BJ (cell line): ENCODE data around the gene PCDHGA6. TPM values are rescaled to one million over a fixed set of nuclear protein-coding genes. Genes with fewer than 3 reads are reported as not detected.
"Not testable (repeated sequence)": the region's sequence is repeated elsewhere in the genome, so short reads cannot be mapped to it uniquely, and the experiment has no call there.

Experiments used
- CTCF ChIA-PET: fragments of 350-600 bp; formaldehyde crosslinking; extraction: SDS; loops from one replicate; lab custom pipeline; 2021; ENCODE audit warnings: antibody characterized with exemption, inconsistent platforms; lab: Yijun Ruan, JAX
- POLR2A ChIA-PET: fragments of 300-600 bp; sonication (Branson Sonifier 250); formaldehyde crosslinking; extraction: SDS; loops from one replicate; lab custom pipeline; 2021; ENCODE audit warnings: antibody characterized with exemption; lab: Charles Lee
- DNase-seq: peaks from one replicate; pipeline ENCODE4 v3.0.0-alpha.2; 2011; ENCODE audit warnings: low read depth
- H3K27me3 ChIP-seq: 2 replicates; pipeline ENCODE4 v1.6.0; 2011; ENCODE audit warnings: low read length; ENCODE audit not compliant: control insufficient read depth, insufficient read depth
- H3K36me3 ChIP-seq: 2 replicates; pipeline ENCODE4 v1.5.1; 2011; ENCODE audit warnings: low read length; ENCODE audit not compliant: control insufficient read depth, insufficient read depth
- H3K4me3 ChIP-seq: 2 replicates; pipeline ENCODE4 v1.5.1; 2011; ENCODE audit warnings: low read depth, mild to moderate bottlenecking, control low read depth, low read length
- CTCF ChIP-seq: IDR thresholded peaks from 2 replicates; pipeline ENCODE4 v1.5.1; 2011; ENCODE audit warnings: low read depth, mild to moderate bottlenecking, control low read depth, inconsistent platforms, low read length, moderate library complexity; ENCODE audit not compliant: insufficient read depth
- polyA plus RNA-seq: library from polyadenylated mRNA; depleted of rRNA; stranded (reverse); fragments of >200 nt; gene quantifications from 2 replicates; pipeline ENCODE4 v1.2.3, GENCODE V29; 2011

Gene PCDHGA6
- polyA plus RNA-seq, 1 experiment: 4.3 TPM

GRCh38 chr5:141413540-141414069 is 39.9 kb downstream of the PCDHGA6 start:
- no peaks in the 10 kb centered on the region for H3K36me3 ChIP-seq
- CTCF ChIA-PET: interaction anchor here (0.6 to 4.3 kb wide), 25 partner anchors 7 to 157 kb away, joined by 3 to 73 read pairs (median 5); partner anchors contain the start of genes PCDHGA1, PCDHGA11, PCDHGA2 and PCDHGA4
- no peak for DNase-seq
- no peaks in the 10 kb centered on the region for H3K27me3 ChIP-seq
- peak overlapping the region; percentile 33 for H3K4me3 ChIP-seq
- no peak for TF ChIP-seq CTCF
- POLR2A ChIA-PET: no interaction called here

GRCh38 chr5:141414548-141415274 is 41.0 kb downstream of the PCDHGA6 start:
- not testable (repeated sequence) for H3K4me3 ChIP-seq

GRCh38 chr5:141415275-141415618 is 41.6 kb downstream of the PCDHGA6 start:
- H3K36me3 ChIP-seq, POLR2A ChIA-PET, H3K27me3 ChIP-seq, DNase-seq, H3K4me3 ChIP-seq: not testable (repeated sequence)
- CTCF ChIA-PET: interaction anchor here (1.6 to 7.6 kb wide), 4 partner anchors 15 to 149 kb away, joined by 4 to 112 read pairs (median 32); no protein-coding TSS in a partner anchor

More at GRCh38 chr5:141414548-141415274, 41.0 kb downstream of the PCDHGA6 start:
- H3K36me3 ChIP-seq, H3K27me3 ChIP-seq, DNase-seq: not testable (repeated sequence)
- CTCF ChIA-PET: interaction anchor here (1.6 to 4.3 kb wide), 8 partner anchors 14 to 149 kb away, joined by 4 to 73 read pairs (median 16); partner anchors contain the start of genes PCDHGA2, PCDHGA8 and PCDHGB3
- POLR2A ChIA-PET: interaction anchor here (0.5 kb wide), 1 partner anchor 16 kb away, joined by 4 read pairs; the partner anchor contains the start of gene PCDHGA12

- POLR2A ChIA-PET, H3K36me3 ChIP-seq, DNase-seq, H3K27me3 ChIP-seq: not testable (repeated sequence)
- CTCF ChIA-PET: interaction anchor here (0.6 to 7.6 kb wide), 42 partner anchors 9 to 235 kb away, joined by 3 to 112 read pairs (median 4); partner anchors contain the start of genes PCDHB14, PCDHGA1, PCDHGA12 and PCDHGA5
- H3K4me3 ChIP-seq: peak within 1 kb of the TSS; percentile 47
- TF ChIP-seq CTCF: peak; percentile 81
Observed at GRCh38 chr5:141417494-141418172, 43.9 kb downstream of the PCDHGA6 start, which contains the start of gene PCDHGB7. PCDHGB7 (plus strand) TSS chr5:141417677; CDS start chr5:141417860, 183 bp downstream.

- ChIA-PET POLR2A (interaction anchor here (0.6 kb wide), 1 partner anchor 11 kb away, joined by 5 read pairs; the partner anchor contains the start of gene PCDHGA12), CTCF (interaction anchor here (0.6 to 7.6 kb wide), 6 partner anchors 39 to 144 kb away, joined by 3 to 112 read pairs (median 12); no protein-coding TSS in a partner anchor)
- TF ChIP-seq CTCF: no peak
- H3K4me3 ChIP-seq: no peak overlapping the region
- no peaks in the 10 kb centered on the region for H3K27me3 ChIP-seq
- peaks cover 3% of the 10 kb centered on the region; the same call in 1 of the 2 replicates for H3K36me3 ChIP-seq
- no peak for DNase-seq
Observed at GRCh38 chr5:141419074-141419880, 45.6 kb downstream of the PCDHGA6 start.
